SJCRH30 (cell line): Measurements from ENCODE around the gene TIAM1. TPM values are rescaled to one million over a fixed set of nuclear protein-coding genes. Genes with fewer than 3 reads are reported as not detected.

Experiments used
- DNase-seq, 2 experiments: peaks; one replicate each; pipeline ENCODE4 v3.0.0-alpha.2; 2015 to 2020
- H3K27ac ChIP-seq: fragments of 250-450 bp; sonication (Bioruptor Pico); 2 replicates; pipeline ENCODE4 v1.5.1; 2020; ENCODE audit warnings: mild to moderate bottlenecking, moderate library complexity
- H3K27me3 ChIP-seq: fragments of 250-450 bp; sonication (Bioruptor Pico); 2 replicates; pipeline ENCODE4 v1.5.1; 2020; ENCODE audit warnings: mild to moderate bottlenecking, moderate library complexity
- H3K36me3 ChIP-seq: fragments of 250-450 bp; sonication (Bioruptor Pico); 2 replicates; pipeline ENCODE4 v1.5.1; 2020; ENCODE audit warnings: mild to moderate bottlenecking, moderate library complexity
- H3K4me1 ChIP-seq: fragments of 250-450 bp; sonication (Bioruptor Pico); 2 replicates; pipeline ENCODE4 v1.5.1; 2020; ENCODE audit warnings: mild to moderate bottlenecking, moderate library complexity
- H3K4me3 ChIP-seq: fragments of 250-450 bp; sonication (Bioruptor Pico); 2 replicates; pipeline ENCODE4 v1.5.1; 2020; ENCODE audit warnings: mild to moderate bottlenecking, moderate library complexity
- H3K9me3 ChIP-seq: fragments of 250-450 bp; sonication (Bioruptor Pico); replicated peaks from 2 replicates; pipeline ENCODE4 v1.5.1; 2020; ENCODE audit warnings: mild to moderate bottlenecking, moderate library complexity
- total RNA-seq: library from RNA; depleted of rRNA; stranded (reverse); fragments of >200 nt; shearing (Covaris generic); gene quantifications from 2 replicates; pipeline ENCODE4 v1.2.3, GENCODE V29; 2014

The TIAM1 gene
- total RNA-seq, 1 experiment from 2014 or later: 9.5 TPM

GRCh38 chr21:31346256-31346821, 2.3 kb upstream of the TIAM1 start:
- no peak overlapping the region for H3K27ac ChIP-seq
- no peak overlapping the region for H3K4me3 ChIP-seq
- H3K27me3 ChIP-seq: no peaks in the 10 kb centered on the region
- DNase-seq: no peak
- H3K9me3 ChIP-seq: no peaks in the 10 kb centered on the region
- H3K4me1 ChIP-seq: no peaks in the 10 kb centered on the region
- no peaks in the 10 kb centered on the region for H3K36me3 ChIP-seq

GRCh38 chr21:31345136-31345535, 1.1 kb upstream of the TIAM1 start:
- H3K4me3 ChIP-seq: no peak overlapping the region
- DNase-seq: no peak
- no peaks in the 10 kb centered on the region for H3K27me3 ChIP-seq

GRCh38 chr21:31343030-31343510, 991 bp downstream of the TIAM1 start:
- H3K4me1 ChIP-seq: no peaks in the 10 kb centered on the region
- no peaks in the 10 kb centered on the region for H3K9me3 ChIP-seq
- H3K27ac ChIP-seq: no peak overlapping the region
- DNase-seq: no peak
- peak overlapping the region; percentile 57 for H3K4me3 ChIP-seq
- no peaks in the 10 kb centered on the region for H3K36me3 ChIP-seq
- no peaks in the 10 kb centered on the region for H3K27me3 ChIP-seq

More at GRCh38 chr21:31345136-31345535, 1.1 kb upstream of the TIAM1 start:
- Histone ChIP-seq H3K27ac (no peak overlapping the region), H3K9me3 (no peaks in the 10 kb centered on the region), H3K4me1 (no peaks in the 10 kb centered on the region), H3K36me3 (no peaks in the 10 kb centered on the region)

- Histone ChIP-seq H3K4me1 (no peaks in the 10 kb centered on the region), H3K27ac (no peak overlapping the region), H3K36me3 (no peaks in the 10 kb centered on the region), H3K27me3 (no peaks in the 10 kb centered on the region), H3K9me3 (no peaks in the 10 kb centered on the region), H3K4me3 (no peak overlapping the region)
- no peak for DNase-seq
Measured at GRCh38 chr21:31342348-31342747, 1.7 kb downstream of the TIAM1 start.

GRCh38 chr21:31340942-31341487, 3.0 kb downstream of the TIAM1 start:
- Histone ChIP-seq H3K4me3 (no peak overlapping the region), H3K27me3 (no peaks in the 10 kb centered on the region), H3K9me3 (no peaks in the 10 kb centered on the region), H3K27ac (no peak overlapping the region), H3K4me1 (peaks cover 8% of the 10 kb centered on the region), H3K36me3 (no peaks in the 10 kb centered on the region)
- no peak for DNase-seq

GRCh38 chr21:31340514-31340913, 3.5 kb downstream of the TIAM1 start:
- no peak overlapping the region for H3K27ac ChIP-seq
- no peaks in the 10 kb centered on the region for H3K36me3 ChIP-seq
- no peak overlapping the region for H3K4me3 ChIP-seq
- H3K9me3 ChIP-seq: no peaks in the 10 kb centered on the region
- no peaks in the 10 kb centered on the region for H3K27me3 ChIP-seq
- H3K4me1 ChIP-seq: peaks cover 12% of the 10 kb centered on the region
- DNase-seq: no peak

- no peak overlapping the region for H3K4me3 ChIP-seq
- no peak overlapping the region for H3K27ac ChIP-seq
- H3K9me3 ChIP-seq: no peaks in the 10 kb centered on the region
- peaks cover 12% of the 10 kb centered on the region for H3K4me1 ChIP-seq
- H3K36me3 ChIP-seq: no peaks in the 10 kb centered on the region
- DNase-seq: no peak
- H3K27me3 ChIP-seq: no peaks in the 10 kb centered on the region
Measured at GRCh38 chr21:31339721-31340120, 4.3 kb downstream of the TIAM1 start.

GRCh38 chr21:31338908-31339368, 5.1 kb downstream of the TIAM1 start:
- H3K4me3 ChIP-seq: no peak overlapping the region
- H3K27me3 ChIP-seq: no peaks in the 10 kb centered on the region
- DNase-seq: no peak
- no peak overlapping the region for H3K27ac ChIP-seq
- no peaks in the 10 kb centered on the region for H3K36me3 ChIP-seq
- H3K9me3 ChIP-seq: no peaks in the 10 kb centered on the region
- peaks cover 12% of the 10 kb centered on the region for H3K4me1 ChIP-seq

- Histone ChIP-seq H3K9me3 (no peaks in the 10 kb centered on the region), H3K27me3 (no peaks in the 10 kb centered on the region), H3K4me1 (peaks cover 12% of the 10 kb centered on the region), H3K4me3 (no peak overlapping the region), H3K27ac (no peak overlapping the region), H3K36me3 (no peaks in the 10 kb centered on the region)
- no peak for DNase-seq
Measured at GRCh38 chr21:31337996-31338907, 5.8 kb downstream of the TIAM1 start.

GRCh38 chr21:31337086-31337485, 7.0 kb downstream of the TIAM1 start:
- Histone ChIP-seq H3K36me3 (no peaks in the 10 kb centered on the region), H3K4me3 (no peak overlapping the region), H3K27me3 (no peaks in the 10 kb centered on the region), H3K27ac (peak overlapping the region; percentile 62), H3K9me3 (no peaks in the 10 kb centered on the region), H3K4me1 (peaks cover 12% of the 10 kb centered on the region)
- no peak for DNase-seq

GRCh38 chr21:31336739-31337040, 7.4 kb downstream of the TIAM1 start:
- Histone ChIP-seq H3K4me3 (no peak overlapping the region), H3K36me3 (no peaks in the 10 kb centered on the region), H3K27ac (peak overlapping the region; percentile 62), H3K27me3 (no peaks in the 10 kb centered on the region), H3K9me3 (no peaks in the 10 kb centered on the region), H3K4me1 (peaks cover 12% of the 10 kb centered on the region)
- peak; percentile 10 to 41 for DNase-seq

- H3K27ac ChIP-seq: peak overlapping the region; percentile 62
- peak; percentile 48 to 59 for DNase-seq
- H3K9me3 ChIP-seq: no peaks in the 10 kb centered on the region
- peaks cover 12% of the 10 kb centered on the region for H3K4me1 ChIP-seq
- no peak overlapping the region for H3K4me3 ChIP-seq
- no peaks in the 10 kb centered on the region for H3K27me3 ChIP-seq
- no peaks in the 10 kb centered on the region for H3K36me3 ChIP-seq
Measured at GRCh38 chr21:31335957-31336738, 7.9 kb downstream of the TIAM1 start.

- no peaks in the 10 kb centered on the region for H3K36me3 ChIP-seq
- no peak overlapping the region for H3K4me3 ChIP-seq
- peaks cover 12% of the 10 kb centered on the region for H3K4me1 ChIP-seq
- DNase-seq: no peak
- H3K27me3 ChIP-seq: no peaks in the 10 kb centered on the region
- H3K9me3 ChIP-seq: no peaks in the 10 kb centered on the region
- no peak overlapping the region for H3K27ac ChIP-seq
Measured at GRCh38 chr21:31334648-31335121, 9.4 kb downstream of the TIAM1 start.

GRCh38 chr21:31332525-31332924, 11.5 kb downstream of the TIAM1 start:
- no peak for DNase-seq
- no peak overlapping the region for H3K27ac ChIP-seq
- no peaks in the 10 kb centered on the region for H3K36me3 ChIP-seq
- no peak overlapping the region for H3K4me3 ChIP-seq
- H3K27me3 ChIP-seq: no peaks in the 10 kb centered on the region
- no peaks in the 10 kb centered on the region for H3K9me3 ChIP-seq
- H3K4me1 ChIP-seq: peaks cover 12% of the 10 kb centered on the region
